Thymus (tissue), 11 donors: ENCODE data around the gene HTRA1. TPM values are rescaled to one million over a fixed set of nuclear protein-coding genes. Genes with fewer than 3 reads are reported as not detected.

ENCODE experiments used
- DNase-seq, 9 donors: peaks; one replicate each; pipeline ENCODE4 v3.0.0-alpha.2; 2013; ENCODE audit warnings: low spot score in 9 of 9, low read depth in 6 of 9, missing footprints in 1 of 9
- H3K27ac ChIP-seq, 2 donors: one replicate each; pipeline ENCODE4 v1.5.1; 2013; ENCODE audit warnings: control low read depth in 1 of 2, low read depth in 1 of 2, low read length in 1 of 2, mild to moderate bottlenecking in 1 of 2, moderate library complexity in 1 of 2
- H3K27me3 ChIP-seq, 2 donors: one replicate each; pipeline ENCODE4 v1.5.1; 2013; ENCODE audit warnings: low read length in 1 of 2; ENCODE audit not compliant: control insufficient read depth in 2 of 2, insufficient read depth in 1 of 2
- H3K36me3 ChIP-seq, 2 donors: one replicate each; pipeline ENCODE4 v1.5.1; 2013; ENCODE audit warnings: low read length in 1 of 2, mild to moderate bottlenecking in 1 of 2, moderate library complexity in 1 of 2; ENCODE audit not compliant: control insufficient read depth in 2 of 2, insufficient read depth in 2 of 2
- H3K4me1 ChIP-seq, 2 donors: one replicate each; pipeline ENCODE4 v1.5.1; 2013; ENCODE audit warnings: low read length in 2 of 2; ENCODE audit not compliant: control insufficient read depth in 2 of 2, insufficient read depth in 2 of 2
- H3K4me3 ChIP-seq, 2 donors: one replicate each; pipeline ENCODE4 v1.5.1; 2013; ENCODE audit warnings: low read length in 2 of 2, control low read depth in 1 of 2, mild to moderate bottlenecking in 1 of 2
- H3K9me3 ChIP-seq, 2 donors: one replicate each; pipeline ENCODE4 v1.5.1; 2013; ENCODE audit warnings: low read length in 1 of 2, mild to moderate bottlenecking in 1 of 2; ENCODE audit not compliant: control insufficient read depth in 2 of 2, insufficient read depth in 1 of 2
- WGBS: extraction: QIAGEN DNeasy Blood & Tissue Kit; methylation state at CpG from one replicate; pipeline ENCODE4 v1.1.7; 2013; 5-methylcytosine and 5-hydroxymethylcytosine counted together
- polyA plus RNA-seq: library from polyadenylated mRNA; stranded (reverse); fragments of 200-250 nt; gene quantifications from one replicate; pipeline ENCODE4 v1.2.3, GENCODE V29; 2013
- total RNA-seq: library from RNA; stranded (reverse); fragments of 120-200 nt; gene quantifications from one replicate; pipeline ENCODE4 v1.2.4, GENCODE V29; 2013
- donor health status: healthy.

Gene HTRA1
- total and polyA plus RNA-seq, 2 donors: 12.0 to 82.8 TPM

GRCh38 chr10:122503886-122504609 is 42.7 kb downstream of the HTRA1 start:
- no peak for DNase-seq
- no peak overlapping the region for H3K27ac ChIP-seq
- no peaks in the 10 kb centered on the region for H3K27me3 ChIP-seq
- WGBS: 93% methylated on average over 17 of the region's 17 CpGs
- no peak overlapping the region for H3K4me3 ChIP-seq
- peaks cover 0 to 2% of the 10 kb centered on the region in 2 donors for H3K4me1 ChIP-seq
- no peaks in the 10 kb centered on the region for H3K36me3 ChIP-seq
- H3K9me3 ChIP-seq: no peaks in the 10 kb centered on the region

- Histone ChIP-seq H3K27me3 (no peaks in the 10 kb centered on the region), H3K9me3 (no peaks in the 10 kb centered on the region), H3K4me3 (no peak overlapping the region), H3K4me1 (peaks cover 0 to 2% of the 10 kb centered on the region in 2 donors), H3K27ac (no peak overlapping the region), H3K36me3 (no peaks in the 10 kb centered on the region)
- DNase-seq: peak in 1 of 9 donors; percentile 13
- WGBS: 75% methylated on average over 6 of the region's 6 CpGs
Observed at GRCh38 chr10:122504610-122504950, 43.2 kb downstream of the HTRA1 start.

- no peak for DNase-seq
- H3K4me3 ChIP-seq: no peak overlapping the region
- no peaks in the 10 kb centered on the region for H3K9me3 ChIP-seq
- no peak overlapping the region for H3K27ac ChIP-seq
- no peaks in the 10 kb centered on the region for H3K36me3 ChIP-seq
- H3K27me3 ChIP-seq: no peaks in the 10 kb centered on the region
- H3K4me1 ChIP-seq: peaks cover 0 to 2% of the 10 kb centered on the region in 2 donors
- 93% methylated on average over 5 of the region's 5 CpGs for whole genome bisulfite sequencing
Observed at GRCh38 chr10:122505011-122505410, 43.7 kb downstream of the HTRA1 start.

GRCh38 chr10:122505885-122506645 is 44.7 kb downstream of the HTRA1 start:
- H3K36me3 ChIP-seq: no peaks in the 10 kb centered on the region
- H3K27me3 ChIP-seq: no peaks in the 10 kb centered on the region
- no peak overlapping the region for H3K4me3 ChIP-seq
- no peaks in the 10 kb centered on the region for H3K9me3 ChIP-seq
- peaks cover 0 to 2% of the 10 kb centered on the region in 2 donors for H3K4me1 ChIP-seq
- 93% methylated on average over 15 of the region's 15 CpGs for WGBS
- H3K27ac ChIP-seq: no peak overlapping the region
- no peak for DNase-seq

- Histone ChIP-seq H3K36me3 (no peaks in the 10 kb centered on the region), H3K4me3 (no peak overlapping the region), H3K4me1 (peaks cover 0 to 2% of the 10 kb centered on the region in 2 donors), H3K9me3 (no peaks in the 10 kb centered on the region), H3K27ac (no peak overlapping the region), H3K27me3 (no peaks in the 10 kb centered on the region)
- no peak for DNase-seq
- WGBS: 96% methylated on average over 3 of the region's 3 CpGs
Observed at GRCh38 chr10:122507616-122508015, 46.3 kb downstream of the HTRA1 start.

- H3K27ac ChIP-seq: no peak overlapping the region
- peaks cover 0 to 2% of the 10 kb centered on the region in 2 donors for H3K4me1 ChIP-seq
Observed at GRCh38 chr10:122508021-122508420, 46.7 kb downstream of the HTRA1 start.

GRCh38 chr10:122509323-122509722 is 48.0 kb downstream of the HTRA1 start:
- Histone ChIP-seq H3K4me3 (no peak overlapping the region), H3K36me3 (no peaks in the 10 kb centered on the region), H3K4me1 (peaks cover 0 to 1% of the 10 kb centered on the region in 2 donors), H3K27ac (no peak overlapping the region), H3K27me3 (no peaks in the 10 kb centered on the region), H3K9me3 (no peaks in the 10 kb centered on the region)
- 71% methylated on average over 11 of the region's 11 CpGs for WGBS
- no peak for DNase-seq

More at GRCh38 chr10:122508021-122508420, 46.7 kb downstream of the HTRA1 start:
- H3K27me3 ChIP-seq: no peaks in the 10 kb centered on the region
- H3K9me3 ChIP-seq: no peaks in the 10 kb centered on the region
- no peak for DNase-seq
- 88% methylated on average over 5 of the region's 5 CpGs for WGBS
- no peak overlapping the region for H3K4me3 ChIP-seq
- no peaks in the 10 kb centered on the region for H3K36me3 ChIP-seq

- no peak overlapping the region for H3K4me3 ChIP-seq
- no peaks in the 10 kb centered on the region for H3K27me3 ChIP-seq
- WGBS: 86% methylated on average over 11 of the region's 11 CpGs
- no peaks in the 10 kb centered on the region for H3K4me1 ChIP-seq
- no peak for DNase-seq
- no peaks in the 10 kb centered on the region for H3K36me3 ChIP-seq
- no peak overlapping the region for H3K27ac ChIP-seq
- no peaks in the 10 kb centered on the region for H3K9me3 ChIP-seq
Observed at GRCh38 chr10:122510326-122510725, 49.0 kb downstream of the HTRA1 start.

GRCh38 chr10:122510736-122511135 is 49.4 kb downstream of the HTRA1 start:
- no peaks in the 10 kb centered on the region for H3K36me3 ChIP-seq
- H3K9me3 ChIP-seq: no peaks in the 10 kb centered on the region
- 90% methylated on average over 3 of the region's 3 CpGs for WGBS
- no peak overlapping the region for H3K27ac ChIP-seq
- no peaks in the 10 kb centered on the region for H3K4me1 ChIP-seq
- DNase-seq: no peak
- H3K4me3 ChIP-seq: no peak overlapping the region
- H3K27me3 ChIP-seq: no peaks in the 10 kb centered on the region
